HepG2 (cell line): ENCODE measurements around the gene KLHDC2. TPM values are rescaled to one million over a fixed set of nuclear protein-coding genes. Genes with fewer than 3 reads are reported as not detected.

Experiments used
- ARHGAP35 ChIP-seq: sonication (generic); formaldehyde crosslinking; IDR thresholded peaks from 2 replicates; pipeline ENCODE4 v1.9.0; 2022; ENCODE audit warnings: mild to moderate bottlenecking, inconsistent platforms, moderate library complexity, missing genetic modification reagents, borderline replicate concordance
- ATF1 ChIP-seq: IDR thresholded peaks from 2 replicates; pipeline ENCODE4 v1.6.1; 2016; ENCODE audit warnings: mild to moderate bottlenecking, control low read depth
- ELK4 ChIP-seq: sonication (generic); formaldehyde crosslinking; IDR thresholded peaks from 2 replicates; pipeline ENCODE4 v1.9.0; 2021; ENCODE audit warnings: missing genetic modification reagents, borderline replicate concordance
- IRF9 ChIP-seq: sonication (generic); formaldehyde crosslinking; IDR thresholded peaks from 2 replicates; pipeline ENCODE4 v1.8.0; 2022; ENCODE audit warnings: missing genetic modification reagents, mild to moderate bottlenecking, borderline replicate concordance
- JUN ChIP-seq: sonication (generic); formaldehyde crosslinking; IDR thresholded peaks from 2 replicates; pipeline ENCODE4 v1.4.0; 2020; ENCODE audit warnings: mild to moderate bottlenecking, missing genetic modification reagents
- KIAA2018 ChIP-seq: sonication (generic); formaldehyde crosslinking; IDR thresholded peaks from 2 replicates; pipeline ENCODE4 v1.5.0; 2020; ENCODE audit warnings: mild to moderate bottlenecking, missing genetic modification reagents, borderline replicate concordance
- RELA ChIP-seq: sonication (generic); formaldehyde crosslinking; IDR thresholded peaks from 2 replicates; pipeline ENCODE4 v1.4.0; 2020; ENCODE audit warnings: missing genetic modification reagents
- RFXANK ChIP-seq: IDR thresholded peaks from 2 replicates; pipeline ENCODE4 v1.6.1; 2016
- TEAD2 ChIP-seq: sonication (generic); formaldehyde crosslinking; IDR thresholded peaks from 2 replicates; pipeline ENCODE4 v1.9.0; 2021; ENCODE audit warnings: missing genetic modification reagents
- TGIF2 ChIP-seq: IDR thresholded peaks from 2 replicates; pipeline ENCODE4 v1.6.1; 2016; ENCODE audit warnings: control low read depth, missing compliant biosample characterization
- ZFP1 ChIP-seq: IDR thresholded peaks from 2 replicates; pipeline ENCODE4 v1.6.1; 2016
- ZNF432 ChIP-seq: sonication (generic); formaldehyde crosslinking; IDR thresholded peaks from 2 replicates; pipeline ENCODE4 v1.5.0; 2020; ENCODE audit warnings: missing genetic modification reagents, mild to moderate bottlenecking, borderline replicate concordance
- ZNF468 ChIP-seq: sonication (generic); formaldehyde crosslinking; IDR thresholded peaks from 2 replicates; pipeline ENCODE4 v1.8.0; 2022; ENCODE audit warnings: mild to moderate bottlenecking, moderate library complexity, missing genetic modification reagents
- ZNF83 ChIP-seq: sonication (generic); formaldehyde crosslinking; IDR thresholded peaks from 2 replicates; pipeline ENCODE4 v1.4.0; 2020; ENCODE audit warnings: missing genetic modification reagents, mild to moderate bottlenecking, borderline replicate concordance
- polyA plus RNA-seq, 8 experiments: library from polyadenylated mRNA; depleted of rRNA in 3 of 8; stranded (reverse) in 7 of 8; unstranded in 1 of 8; fragments of >200 nt; fragmentation: Illumina TruSeq in 4 of 8; extraction: Trizol in 4 of 8; gene quantifications; 2 replicates each; pipeline versions ENCODE4 v1.2.1 to v1.2.3, GENCODE V29; 2011 to 2016; ENCODE audit warnings: low read depth in 4 of 8, missing spikeins in 1 of 8, mixed read lengths in 1 of 8; ENCODE audit not compliant: insufficient read depth in 1 of 8
- total RNA-seq, 5 experiments: library from RNA; depleted of rRNA; stranded (reverse); fragments of >200 nt; fragmentation: Illumina TruSeq; extraction: Trizol; gene quantifications; 2 replicates each; pipeline ENCODE4 v1.2.3, GENCODE V29; 2016; ENCODE audit warnings: low read depth in 1 of 5
- TF ChIP-seq, protein P1 (sequence below): sonication (generic); formaldehyde crosslinking; IDR thresholded peaks from 2 replicates; pipeline ENCODE4 v1.4.0; 2020; ENCODE audit warnings: missing genetic modification reagents
- TF ChIP-seq, protein P2 (sequence below): sonication (generic); formaldehyde crosslinking; IDR thresholded peaks from 2 replicates; pipeline ENCODE4 v1.4.0; 2020; ENCODE audit warnings: missing genetic modification reagents, low read depth, mild to moderate bottlenecking, borderline replicate concordance

The KLHDC2 gene
- total and polyA plus RNA-seq, 2 of the 13 experiments (the other 11 are each of a cell fraction or from before 2014, with no cell fraction given): 95.5 to 170 TPM

DNA sequence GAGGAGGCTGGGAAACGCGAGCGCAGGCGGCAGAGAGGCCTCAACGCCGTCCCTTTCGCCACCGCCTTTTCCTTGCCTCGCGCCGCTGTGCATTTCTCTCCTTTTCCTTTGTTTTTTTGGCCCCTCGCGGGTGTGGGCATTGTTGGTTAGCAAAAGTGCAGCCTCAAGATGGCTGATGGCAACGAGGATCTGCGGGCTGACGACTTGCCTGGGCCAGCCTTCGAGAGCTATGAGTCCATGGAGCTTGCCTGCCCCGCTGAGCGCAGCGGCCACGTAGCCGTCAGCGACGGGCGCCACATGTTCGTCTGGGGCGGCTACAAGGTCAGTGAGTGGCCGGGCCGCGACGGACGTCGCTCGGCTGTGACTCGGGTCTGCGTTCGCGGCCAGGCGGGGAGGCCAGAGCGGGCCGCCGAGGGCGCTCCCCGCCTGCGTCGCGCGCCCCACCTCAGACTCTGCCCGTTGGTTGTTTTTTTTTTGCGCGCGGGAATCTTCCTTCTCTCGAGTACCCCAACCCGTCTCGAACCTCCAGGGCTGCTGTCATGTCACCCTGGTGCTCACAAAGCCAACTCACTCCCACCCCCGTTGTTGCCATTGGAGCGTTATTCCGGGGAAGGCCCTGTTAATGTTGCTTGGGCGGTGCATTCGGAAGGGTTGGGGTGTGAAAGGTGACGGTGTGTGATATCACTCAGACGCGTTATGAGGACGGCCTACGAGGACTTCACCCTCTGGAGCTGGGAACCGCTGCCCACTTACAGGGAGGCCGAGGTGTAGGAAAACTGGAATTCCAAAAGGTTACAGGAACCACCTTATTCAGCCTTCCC lies 558 bp downstream of the KLHDC2 start (continued):
- no peak for TF ChIP-seq ELK4 (CRISPR knock-in tag)
- TF ChIP-seq ATF1 (CRISPR knock-in tag): no peak
- no peak for TF ChIP-seq ZNF83
- TF ChIP-seq TGIF2 (CRISPR knock-in tag): peak; percentile 76; the same call in 1 of the 2 replicates
- no peak for TF ChIP-seq ZNF468 (CRISPR knock-in tag)
- TF ChIP-seq IRF9 (CRISPR knock-in tag): peak; percentile 84; the same call in 1 of the 2 replicates
- no peak for TF ChIP-seq ZNF432 (CRISPR knock-in tag)
- TF ChIP-seq, protein P1, sequence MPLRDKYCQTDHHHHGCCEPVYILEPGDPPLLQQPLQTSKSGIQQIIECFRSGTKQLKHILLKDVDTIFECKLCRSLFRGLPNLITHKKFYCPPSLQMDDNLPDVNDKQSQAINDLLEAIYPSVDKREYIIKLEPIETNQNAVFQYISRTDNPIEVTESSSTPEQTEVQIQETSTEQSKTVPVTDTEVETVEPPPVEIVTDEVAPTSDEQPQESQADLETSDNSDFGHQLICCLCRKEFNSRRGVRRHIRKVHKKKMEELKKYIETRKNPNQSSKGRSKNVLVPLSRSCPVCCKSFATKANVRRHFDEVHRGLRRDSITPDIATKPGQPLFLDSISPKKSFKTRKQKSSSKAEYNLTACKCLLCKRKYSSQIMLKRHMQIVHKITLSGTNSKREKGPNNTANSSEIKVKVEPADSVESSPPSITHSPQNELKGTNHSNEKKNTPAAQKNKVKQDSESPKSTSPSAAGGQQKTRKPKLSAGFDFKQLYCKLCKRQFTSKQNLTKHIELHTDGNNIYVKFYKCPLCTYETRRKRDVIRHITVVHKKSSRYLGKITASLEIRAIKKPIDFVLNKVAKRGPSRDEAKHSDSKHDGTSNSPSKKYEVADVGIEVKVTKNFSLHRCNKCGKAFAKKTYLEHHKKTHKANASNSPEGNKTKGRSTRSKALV: no peak
- TF ChIP-seq JUN (CRISPR knock-in tag): no peak
- no peak for TF ChIP-seq ARHGAP35 (CRISPR knock-in tag)
- no peak for TF ChIP-seq TEAD2 (CRISPR knock-in tag)
- TF ChIP-seq RFXANK (CRISPR knock-in tag): no peak
- TF ChIP-seq KIAA2018 (CRISPR knock-in tag): no peak
- TF ChIP-seq RELA (CRISPR knock-in tag): no peak
- no peak for TF ChIP-seq ZFP1 (CRISPR knock-in tag)
- TF ChIP-seq, protein P2, sequence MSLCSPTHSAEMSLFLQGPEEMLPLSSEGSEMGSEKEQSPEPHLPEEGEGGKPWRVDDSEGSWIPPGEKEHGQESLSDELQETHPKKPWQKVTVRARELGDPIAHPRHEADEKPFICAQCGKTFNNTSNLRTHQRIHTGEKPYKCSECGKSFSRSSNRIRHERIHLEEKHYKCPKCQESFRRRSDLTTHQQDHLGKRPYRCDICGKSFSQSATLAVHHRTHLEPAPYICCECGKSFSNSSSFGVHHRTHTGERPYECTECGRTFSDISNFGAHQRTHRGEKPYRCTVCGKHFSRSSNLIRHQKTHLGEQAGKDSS (CRISPR knock-in tag): no peak; the same call in 1 of the 2 replicates
